Loucy (cell line): ENCODE data around the gene ABCA1.

Experiments used
- CTCF ChIP-seq: fragments of 200-600 bp; sonication (generic); conservative IDR thresholded peaks from 2 replicates; pipeline ENCODE4 v1.5.1; 2014; ENCODE audit warnings: mild to moderate bottlenecking, antibody characterized with exemption, low read length
- EZH2phosphoT487 ChIP-seq: fragments of 200-600 bp; IDR thresholded peaks from 2 replicates; pipeline ENCODE4 v1.6.1; 2018; ENCODE audit warnings: antibody characterized with exemption, mild to moderate bottlenecking, moderate library complexity, borderline replicate concordance

- TF ChIP-seq CTCF (no peak), EZH2phosphoT487 (no peak)
Observed at GRCh38 chr9:104850786-104851545, 77.0 kb downstream of the ABCA1 start.
